GM19452 (cell line): ENCODE measurements around the gene OTUD5.

Source experiments
- ATAC-seq: cut with Tn5 transposase; IDR thresholded peaks from one replicate; pipeline ENCODE4 v1.9.1; 2021; ENCODE audit not compliant: unreplicated experiment

The OTUD5 gene

DNA sequence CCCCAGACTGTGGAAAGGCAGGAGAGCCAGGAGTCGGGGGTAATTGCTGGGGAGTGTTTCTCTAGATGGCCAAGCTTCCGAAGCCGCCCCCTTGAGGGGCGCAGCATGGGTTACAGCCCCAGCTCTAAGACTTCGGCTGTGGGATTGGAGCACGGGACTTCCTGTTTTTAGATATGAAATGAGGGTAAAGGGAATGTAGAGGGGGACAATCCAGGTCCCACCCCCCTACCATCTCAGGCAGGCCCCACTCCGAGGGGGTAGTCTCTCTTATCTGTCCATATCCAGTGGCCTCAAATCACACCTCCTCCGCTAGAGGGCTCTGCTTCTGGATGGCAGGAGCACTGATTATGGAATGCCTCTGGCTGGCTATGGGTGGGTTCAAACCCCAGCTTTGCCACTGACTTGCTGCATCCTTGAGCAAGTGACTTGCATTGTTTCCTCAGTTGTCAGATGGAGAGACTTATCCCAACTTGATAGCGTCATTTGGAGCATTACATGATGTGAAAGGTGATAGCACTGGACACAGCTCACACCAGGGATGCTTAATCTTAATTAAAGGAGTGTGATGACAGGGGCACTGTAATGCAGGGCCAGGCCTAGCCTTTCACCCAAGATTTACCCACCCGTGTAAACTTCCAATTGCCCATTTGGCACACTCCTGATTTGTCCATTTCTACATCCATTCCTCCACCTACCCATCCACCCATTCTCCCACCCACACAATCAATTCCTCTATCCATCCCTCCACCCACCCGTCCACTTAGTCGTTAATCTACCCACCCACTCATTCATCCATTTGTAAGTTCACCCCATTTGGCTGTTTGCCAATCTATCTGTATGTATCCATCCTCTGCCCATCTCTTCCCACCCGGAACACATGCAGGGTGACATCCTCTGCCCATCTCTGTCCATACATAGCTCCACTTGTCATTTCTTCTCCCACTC, 15.1 kb upstream of the OTUD5 start:
- ATAC-seq, result no peak

GRCh38 chrX:48971249-48972219, 14.1 kb upstream of the OTUD5 start, which contains the start of gene KCND1:
KCND1 (minus strand) TSS chrX:48971844; CDS start chrX:48970271, 1,573 bp downstream.
- ATAC-seq, result no peak

GRCh38 chrX:48969471-48969870, 12.1 kb upstream of the OTUD5 start:
- ATAC-seq, result no peak

DNA sequence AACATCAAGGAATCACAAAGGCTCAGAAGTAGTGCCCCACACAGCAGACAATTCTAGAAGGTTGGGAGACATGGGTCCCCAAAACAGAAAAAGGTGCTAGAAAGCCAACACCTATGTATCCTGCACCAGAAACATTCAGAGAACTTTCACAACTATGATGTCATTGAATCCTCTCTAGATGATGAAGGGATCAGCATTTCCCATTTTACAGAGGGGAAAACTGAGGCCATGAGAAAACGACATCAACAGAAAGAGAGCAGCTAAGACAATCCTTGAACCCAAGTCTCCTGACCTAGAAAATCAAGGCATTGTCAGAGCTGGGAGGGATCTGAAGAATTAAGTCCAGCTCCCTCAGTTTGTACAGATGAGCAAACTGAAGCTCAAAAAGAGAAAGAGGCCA, 11.0 kb upstream of the OTUD5 start:
- no peak for ATAC-seq

- ATAC-seq, result no peak
Observed at GRCh38 chrX:48966796-48967579, 9.6 kb upstream of the OTUD5 start.

GRCh38 chrX:48965959-48966358, 8.6 kb upstream of the OTUD5 start:
- ATAC-seq, result no peak

- ATAC-seq, result no peak
Observed at GRCh38 chrX:48961585-48962091, 4.2 kb upstream of the OTUD5 start.

GRCh38 chrX:48960291-48960690, 2.9 kb upstream of the OTUD5 start:
- ATAC-seq, result no peak

DNA sequence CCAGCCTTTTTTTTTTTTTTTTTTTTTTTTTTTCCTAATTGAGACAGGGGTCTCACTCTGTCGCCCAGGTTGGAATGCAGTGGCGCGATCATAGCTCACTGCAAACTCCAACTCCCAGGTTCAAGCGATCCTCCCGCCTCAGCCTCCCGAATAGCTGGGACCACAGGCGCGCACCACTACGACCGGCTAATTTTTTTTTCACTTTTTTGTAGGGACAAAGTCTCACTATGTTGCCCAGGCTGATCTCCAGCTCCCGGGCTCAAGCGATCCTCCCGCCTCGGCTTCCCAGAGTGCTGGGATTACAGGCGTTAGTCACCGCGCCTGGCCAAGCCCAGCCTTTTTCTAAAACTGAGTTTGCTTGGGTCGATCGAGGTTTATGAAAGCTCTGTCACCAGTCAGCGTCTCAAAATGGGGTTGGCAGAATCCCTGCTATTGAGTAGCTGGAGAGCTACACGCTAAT, 1.3 kb upstream of the OTUD5 start:
- no peak for ATAC-seq

DNA sequence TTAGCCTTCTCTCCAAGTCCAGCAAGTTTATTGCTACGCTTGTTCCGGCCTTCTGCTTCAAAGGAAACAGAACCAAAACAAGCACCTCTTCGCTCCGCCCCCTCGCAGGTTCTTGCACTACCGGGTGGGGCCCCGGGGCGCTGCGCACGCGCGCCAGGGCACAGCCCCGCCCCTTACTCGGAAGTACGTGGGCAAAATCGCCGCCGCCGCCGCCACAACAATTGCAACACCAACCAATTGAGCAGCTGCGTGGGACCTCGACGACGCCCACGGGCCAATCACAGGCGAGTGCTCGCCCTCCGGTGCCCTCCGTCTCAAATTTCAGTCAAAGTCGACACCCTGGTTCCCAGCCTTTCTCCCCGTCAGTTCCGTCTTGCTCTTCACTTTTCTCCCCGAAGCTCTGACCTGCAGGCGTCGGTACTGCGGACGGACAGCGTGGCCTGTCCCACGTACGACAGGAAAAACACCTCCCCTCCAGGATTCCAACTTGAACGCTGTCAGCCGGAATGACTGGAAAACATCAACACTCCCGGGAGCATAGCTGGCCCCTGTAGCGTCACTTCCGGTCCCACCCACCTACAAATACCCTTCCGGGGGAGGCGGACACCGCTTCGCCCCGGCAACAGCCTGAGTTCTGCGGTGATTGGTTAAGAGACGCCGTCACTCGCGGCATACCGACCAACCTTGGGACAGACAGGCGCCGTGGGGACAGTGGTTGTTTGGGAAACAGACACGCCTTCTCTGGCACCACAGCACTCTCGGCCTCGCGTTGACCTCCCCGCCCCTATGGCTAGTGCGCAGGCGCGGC, 624 bp upstream of the OTUD5 start:
- peak; percentile 80 for ATAC-seq

GRCh38 chrX:48956728-48957414, 536 bp downstream of the OTUD5 start:
- no peak for ATAC-seq

- no peak for ATAC-seq
Observed at GRCh38 chrX:48948589-48948988, 8.8 kb downstream of the OTUD5 start.

DNA sequence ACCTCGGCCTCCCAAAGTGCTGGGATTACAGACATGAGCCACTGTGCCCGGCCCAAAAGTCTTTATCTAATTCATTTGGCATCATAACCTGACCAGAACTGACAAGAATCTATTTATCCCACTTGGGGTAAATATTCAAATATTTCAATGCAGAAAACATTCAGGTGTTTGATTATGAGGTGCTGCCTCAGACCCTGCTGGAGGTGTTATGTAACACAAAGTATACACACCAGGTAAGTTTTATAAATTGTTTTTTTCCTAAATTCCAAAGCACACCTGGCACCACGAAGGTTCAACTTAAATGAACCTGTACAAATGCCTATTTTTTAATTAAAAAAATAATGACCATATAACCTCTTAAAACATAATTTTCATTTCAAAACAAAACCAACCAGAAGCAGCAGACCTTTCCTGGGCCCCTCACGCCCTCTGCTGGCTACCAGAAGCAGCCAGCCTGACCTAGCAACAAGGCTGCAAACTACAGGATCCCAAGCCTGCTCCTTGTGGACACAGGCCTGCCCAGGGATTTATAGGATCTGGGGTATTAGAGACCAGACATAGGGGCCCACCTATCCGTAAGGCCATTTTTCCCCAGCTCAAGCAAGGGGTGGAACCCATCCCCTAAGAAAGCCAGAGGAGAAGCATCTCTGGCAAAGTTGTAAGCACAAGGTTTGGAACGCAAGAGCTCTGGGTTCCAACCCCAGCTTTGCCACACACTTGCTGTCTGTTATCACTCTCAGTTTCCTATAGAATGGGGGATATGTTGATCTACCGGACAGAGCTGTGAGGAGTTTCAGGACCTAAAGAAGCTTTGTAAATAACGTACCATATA, 11.7 kb downstream of the OTUD5 start:
- ATAC-seq, result no peak

GRCh38 chrX:48942895-48943294, 14.5 kb downstream of the OTUD5 start:
- no peak for ATAC-seq

DNA sequence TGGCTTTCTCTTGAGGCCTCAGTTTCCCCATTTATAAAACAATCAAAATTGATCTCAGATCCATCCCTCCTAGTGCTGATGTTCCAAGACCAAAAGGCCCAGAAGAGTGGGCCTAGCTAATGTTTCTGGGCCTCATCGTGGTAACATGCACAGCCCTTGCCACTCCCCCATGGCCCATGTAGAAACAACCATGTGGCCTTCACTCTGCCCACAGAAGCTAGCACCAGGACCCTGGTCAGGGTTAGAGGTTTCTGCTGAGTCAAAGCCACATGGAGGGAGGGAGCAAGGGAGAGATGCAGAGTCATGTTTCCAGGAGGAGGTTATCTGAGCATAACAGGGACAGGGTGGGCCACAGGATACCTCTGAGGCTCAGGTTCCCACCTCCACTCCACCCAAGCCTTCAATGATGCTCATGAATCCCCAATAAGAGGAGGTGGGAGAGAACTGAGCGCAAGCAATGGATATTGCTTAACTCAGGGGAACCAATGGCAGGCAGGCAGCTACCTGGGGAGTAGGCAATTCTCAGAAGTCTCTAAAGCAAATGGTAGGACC, 16.9 kb downstream of the OTUD5 start:
- ATAC-seq, result no peak

DNA sequence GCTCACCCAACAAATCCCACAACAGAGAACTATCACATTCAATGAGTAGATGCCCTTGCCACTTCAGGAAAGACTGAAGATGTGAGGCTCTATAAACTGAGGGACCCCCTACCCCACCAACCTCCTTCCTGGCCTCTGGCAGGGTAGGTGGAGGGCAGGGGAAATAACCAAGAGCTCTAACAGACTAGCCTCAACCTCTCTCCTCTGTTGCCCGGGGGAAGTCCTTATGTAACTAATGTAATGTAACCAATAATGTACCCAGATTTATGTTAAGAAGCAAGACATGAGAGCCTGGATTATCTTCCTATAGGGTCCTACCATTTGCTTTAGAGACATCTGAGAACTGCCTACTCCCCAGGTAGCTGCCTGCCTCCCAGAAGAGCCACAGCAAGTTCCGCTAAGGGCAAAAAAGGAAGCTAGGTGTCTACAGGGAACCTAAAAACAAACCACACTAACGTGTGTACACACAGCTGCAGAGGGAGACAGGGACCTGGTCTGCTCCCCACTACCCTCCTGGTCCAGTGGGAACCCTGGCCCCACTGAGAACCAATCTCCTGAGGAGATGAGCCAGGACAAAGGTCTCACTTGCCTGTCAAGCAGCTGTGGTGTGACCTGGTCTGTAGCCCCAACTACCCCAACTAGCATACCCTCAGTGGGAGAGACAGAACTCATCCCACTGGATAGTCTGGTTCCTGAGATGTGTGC, 17.7 kb downstream of the OTUD5 start:
- no peak for ATAC-seq

DNA sequence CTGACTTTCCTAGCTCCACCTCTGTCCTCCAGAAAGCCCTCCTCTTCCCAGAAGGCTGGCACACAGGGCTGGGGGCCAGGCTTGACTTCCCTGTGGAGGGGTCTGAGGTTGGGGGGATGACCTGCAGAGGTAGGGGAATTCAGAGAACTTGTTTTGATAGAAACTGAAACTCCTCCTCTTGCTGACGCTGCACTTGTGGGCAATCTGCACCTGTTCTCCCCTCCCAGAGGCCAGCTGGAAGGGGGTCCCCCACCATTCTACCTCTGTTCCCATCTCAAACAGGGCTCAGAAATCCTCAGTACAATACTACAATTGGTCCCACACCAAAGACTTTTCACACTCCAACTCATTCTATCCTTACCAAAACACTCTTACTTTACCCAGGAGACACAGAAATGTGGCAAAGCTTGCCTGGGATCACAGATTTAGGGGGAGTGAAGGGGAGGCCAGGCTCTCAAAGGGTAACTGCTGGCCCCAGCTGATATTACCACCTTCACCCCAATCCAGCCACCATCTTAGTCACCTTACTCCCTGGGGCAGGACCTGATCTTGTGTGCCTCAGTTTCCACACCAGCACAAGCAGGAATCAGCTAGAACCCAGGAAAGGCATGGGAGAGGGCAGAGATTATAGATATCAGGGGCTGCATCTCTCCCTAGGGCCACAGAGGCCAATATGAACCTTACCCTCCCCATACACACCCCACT, 18.5 kb downstream of the OTUD5 start:
- ATAC-seq, result peak; percentile 45
